Measurements from ENCODE around the gene SBK1. TPM values are rescaled to one million over a fixed set of nuclear protein-coding genes. Genes with fewer than 3 reads are reported as not detected.

SBK1 gene
- total and polyA plus RNA-seq, 2 donors (not counting 1 experiment from before 2014, with no cell fraction given), result under 0.01 TPM; not detected in 1

DNA sequence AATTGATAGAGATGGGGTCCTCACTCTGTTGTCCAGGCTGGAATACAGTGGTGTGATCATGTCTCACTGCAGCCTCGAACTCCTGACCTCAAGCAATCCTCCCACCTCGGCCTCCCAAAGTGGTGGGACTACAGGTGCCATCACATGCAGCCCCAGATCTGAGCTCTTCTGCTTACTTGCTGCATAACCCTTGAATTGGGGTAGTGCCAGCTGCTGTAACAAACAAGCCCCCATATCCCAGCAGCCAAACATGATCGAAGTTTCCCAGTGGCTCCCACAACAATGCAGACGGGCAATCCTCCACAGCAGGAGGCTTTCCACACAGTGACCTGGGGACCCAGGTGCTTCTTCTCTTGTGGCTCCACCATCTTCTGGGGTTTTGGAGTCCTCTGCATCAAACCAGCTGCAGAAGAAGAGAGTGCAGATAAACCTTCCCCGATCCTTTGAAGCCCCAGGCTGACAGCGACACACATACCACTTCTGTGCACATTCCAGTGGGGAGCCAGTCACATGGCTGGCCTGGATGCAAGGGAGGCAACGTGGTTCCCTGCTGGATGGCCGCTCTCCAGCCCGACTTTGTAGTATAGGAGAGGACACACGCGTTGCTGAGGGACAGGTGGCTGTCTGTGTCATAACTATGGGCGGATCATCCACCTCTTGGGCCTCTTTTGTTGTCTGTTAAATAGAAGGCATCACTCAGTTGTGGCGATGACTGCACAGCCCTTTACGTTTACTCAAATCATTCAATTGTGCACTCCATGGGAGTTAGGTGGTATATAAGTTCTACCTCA lies 16.7 kb downstream of the SBK1 start:
- TF ChIP-seq EZH2 (IDR thresholded peaks at IDR 0.05; ENCODE audit: low read length, missing control alignments), result no peak
- TF ChIP-seq, protein P1, sequence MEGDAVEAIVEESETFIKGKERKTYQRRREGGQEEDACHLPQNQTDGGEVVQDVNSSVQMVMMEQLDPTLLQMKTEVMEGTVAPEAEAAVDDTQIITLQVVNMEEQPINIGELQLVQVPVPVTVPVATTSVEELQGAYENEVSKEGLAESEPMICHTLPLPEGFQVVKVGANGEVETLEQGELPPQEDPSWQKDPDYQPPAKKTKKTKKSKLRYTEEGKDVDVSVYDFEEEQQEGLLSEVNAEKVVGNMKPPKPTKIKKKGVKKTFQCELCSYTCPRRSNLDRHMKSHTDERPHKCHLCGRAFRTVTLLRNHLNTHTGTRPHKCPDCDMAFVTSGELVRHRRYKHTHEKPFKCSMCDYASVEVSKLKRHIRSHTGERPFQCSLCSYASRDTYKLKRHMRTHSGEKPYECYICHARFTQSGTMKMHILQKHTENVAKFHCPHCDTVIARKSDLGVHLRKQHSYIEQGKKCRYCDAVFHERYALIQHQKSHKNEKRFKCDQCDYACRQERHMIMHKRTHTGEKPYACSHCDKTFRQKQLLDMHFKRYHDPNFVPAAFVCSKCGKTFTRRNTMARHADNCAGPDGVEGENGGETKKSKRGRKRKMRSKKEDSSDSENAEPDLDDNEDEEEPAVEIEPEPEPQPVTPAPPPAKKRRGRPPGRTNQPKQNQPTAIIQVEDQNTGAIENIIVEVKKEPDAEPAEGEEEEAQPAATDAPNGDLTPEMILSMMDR (conservative IDR thresholded peaks at IDR 0.05 in 1 of 2, IDR thresholded peaks at IDR 0.05 in 1 of 2; ENCODE audit: low read depth in 1 of 2, low read length in 2 of 2), result no peak
- no peaks in the 10 kb centered on the region for H3K4me1 ChIP-seq (ENCODE audit: control insufficient read depth, extremely low read depth, insufficient read depth, low read length)
- H3K79me2 ChIP-seq (ENCODE audit: control insufficient read depth, insufficient read depth, low read length), result no peaks in the 10 kb centered on the region
- H2AFZ ChIP-seq (ENCODE audit: low read length), result no peak overlapping the region
- H4K20me1 ChIP-seq (ENCODE audit: control insufficient read depth, extremely low read depth, insufficient read depth, low read length), result no peaks in the 10 kb centered on the region
- DNase-seq (ENCODE audit: low read depth in 2 of 2), result no peak
- H3K36me3 ChIP-seq (ENCODE audit: control insufficient read depth, insufficient read depth, low read length), result no peaks in the 10 kb centered on the region
- no peak overlapping the region for H3K9ac ChIP-seq (ENCODE audit: insufficient read depth, low read length)
- H3K27me3 ChIP-seq (ENCODE audit: control insufficient read depth, insufficient read depth, low read length), result no peaks in the 10 kb centered on the region
- no peaks in the 10 kb centered on the region for H3K9me3 ChIP-seq (ENCODE audit: control insufficient read depth, insufficient read depth, low read depth, low read length)
- no peak overlapping the region for H3K4me3 ChIP-seq (replicated peaks in 1 of 4; ENCODE audit: control extremely low read depth in 1 of 4, insufficient read depth in 1 of 4, low read depth in 3 of 4, low read length in 4 of 4)
- no peak overlapping the region for H3K4me2 ChIP-seq (ENCODE audit: extremely low read depth, insufficient read depth, low read length)
- no peak overlapping the region for H3K27ac ChIP-seq (ENCODE audit: insufficient read depth, low read length)

- no peak overlapping the region for H3K4me3 ChIP-seq (replicated peaks in 1 of 4; ENCODE audit: control extremely low read depth in 1 of 4, insufficient read depth in 1 of 4, low read depth in 3 of 4, low read length in 4 of 4)
- H4K20me1 ChIP-seq (ENCODE audit: control insufficient read depth, extremely low read depth, insufficient read depth, low read length), result no peaks in the 10 kb centered on the region
- no peak for DNase-seq (ENCODE audit: low read depth in 2 of 2)
- no peaks in the 10 kb centered on the region for H3K27me3 ChIP-seq (ENCODE audit: control insufficient read depth, insufficient read depth, low read length)
- no peak overlapping the region for H3K27ac ChIP-seq (ENCODE audit: insufficient read depth, low read length)
- H2AFZ ChIP-seq (ENCODE audit: low read length), result no peak overlapping the region
- H3K79me2 ChIP-seq (ENCODE audit: control insufficient read depth, insufficient read depth, low read length), result no peaks in the 10 kb centered on the region
- no peaks in the 10 kb centered on the region for H3K36me3 ChIP-seq (ENCODE audit: control insufficient read depth, insufficient read depth, low read length)
- no peak for TF ChIP-seq EZH2 (IDR thresholded peaks at IDR 0.05; ENCODE audit: low read length, missing control alignments)
- TF ChIP-seq, protein P1 (conservative IDR thresholded peaks at IDR 0.05 in 1 of 2, IDR thresholded peaks at IDR 0.05 in 1 of 2; ENCODE audit: low read depth in 1 of 2, low read length in 2 of 2), result no peak
- no peak overlapping the region for H3K9ac ChIP-seq (ENCODE audit: insufficient read depth, low read length)
- H3K4me1 ChIP-seq (ENCODE audit: control insufficient read depth, extremely low read depth, insufficient read depth, low read length), result no peaks in the 10 kb centered on the region
- no peaks in the 10 kb centered on the region for H3K9me3 ChIP-seq (ENCODE audit: control insufficient read depth, insufficient read depth, low read depth, low read length)
- H3K4me2 ChIP-seq (ENCODE audit: extremely low read depth, insufficient read depth, low read length), result no peak overlapping the region
Observed at GRCh38 chr16:28309811-28310311, 17.5 kb downstream of the SBK1 start.

DNA sequence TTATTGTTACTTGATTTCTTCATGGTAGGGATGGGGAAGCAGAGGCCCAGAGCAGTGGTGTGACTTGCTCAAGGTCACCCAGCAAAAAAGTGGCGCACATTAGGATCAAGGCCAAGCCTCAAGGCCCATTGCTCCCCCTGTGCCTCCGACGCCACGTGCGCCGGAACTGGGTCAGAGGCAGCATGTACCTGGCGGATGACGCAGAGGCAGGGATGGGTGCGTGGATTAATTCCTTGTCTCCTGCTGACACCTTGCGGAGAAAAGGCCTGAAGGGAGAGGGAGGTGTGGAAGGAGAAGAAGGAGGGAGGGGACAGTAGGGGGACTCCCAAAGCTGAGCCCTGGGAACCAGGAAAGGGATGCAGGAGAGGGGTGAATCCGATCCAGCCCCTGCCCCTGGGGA lies 18.5 kb downstream of the SBK1 start:
- Histone ChIP-seq H3K4me1 (ENCODE audit: control insufficient read depth, extremely low read depth, insufficient read depth, low read length) (no peaks in the 10 kb centered on the region), H3K4me3 (replicated peaks in 1 of 4; ENCODE audit: control extremely low read depth in 1 of 4, insufficient read depth in 1 of 4, low read depth in 3 of 4, low read length in 4 of 4) (no peak overlapping the region), H3K36me3 (ENCODE audit: control insufficient read depth, insufficient read depth, low read length) (no peaks in the 10 kb centered on the region), H4K20me1 (ENCODE audit: control insufficient read depth, extremely low read depth, insufficient read depth, low read length) (no peaks in the 10 kb centered on the region), H3K27me3 (ENCODE audit: control insufficient read depth, insufficient read depth, low read length) (no peaks in the 10 kb centered on the region), H3K9me3 (ENCODE audit: control insufficient read depth, insufficient read depth, low read depth, low read length) (no peaks in the 10 kb centered on the region), H3K79me2 (ENCODE audit: control insufficient read depth, insufficient read depth, low read length) (no peaks in the 10 kb centered on the region), H3K9ac (ENCODE audit: insufficient read depth, low read length) (no peak overlapping the region), H3K27ac (ENCODE audit: insufficient read depth, low read length) (no peak overlapping the region), H2AFZ (ENCODE audit: low read length) (no peak overlapping the region), H3K4me2 (ENCODE audit: extremely low read depth, insufficient read depth, low read length) (no peak overlapping the region)
- TF ChIP-seq, protein P1 (conservative IDR thresholded peaks at IDR 0.05 in 1 of 2, IDR thresholded peaks at IDR 0.05 in 1 of 2; ENCODE audit: low read depth in 1 of 2, low read length in 2 of 2), result no peak
- TF ChIP-seq EZH2 (IDR thresholded peaks at IDR 0.05; ENCODE audit: low read length, missing control alignments), result no peak
- DNase-seq (ENCODE audit: low read depth in 2 of 2), result no peak

Data from fibroblast of lung (primary cell).